GM12892 (cell line): ENCODE results near the gene PCIF1. TPM values are rescaled to one million over a fixed set of nuclear protein-coding genes. Genes with fewer than 3 reads are reported as not detected.
A peak's percentile ranks its signal among the peaks of the same experiment; 100 is the strongest.

Experiments used
- DNase-seq: peaks from one replicate; pipeline ENCODE4 v3.0.0; 2011; ENCODE audit not compliant: insufficient read length
- FAIRE-seq: peaks from 2 replicates; lab custom pipeline; 2011; peaks lifted over from hg19 to GRCh38; lab: Jason Lieb, UNC
- POLR2A ChIP-seq: IDR thresholded peaks from 2 replicates; pipeline ENCODE4 v1.6.1; 2011; ENCODE audit warnings: low read depth, low read length, control low read depth
- POLR2AphosphoS5 ChIP-seq: IDR thresholded peaks from 2 replicates; pipeline ENCODE4 v1.6.1; 2011; ENCODE audit warnings: low read depth, low read length, control low read depth
- TAF1 ChIP-seq: IDR thresholded peaks from 2 replicates; pipeline ENCODE4 v1.6.1; 2011; ENCODE audit warnings: low read depth, mild to moderate bottlenecking, control low read depth, low read length, borderline replicate concordance
- polyA plus RNA-seq: library from polyadenylated mRNA; unstranded; fragments of >200 nt; gene quantifications from one replicate; pipeline ENCODE4 v1.2.1, GENCODE V29; 2012; ENCODE audit warnings: missing spikeins, inconsistent platforms; ENCODE audit not compliant: missing spikeins

Gene PCIF1
- polyA plus RNA-seq = 18.1 TPM

DNA sequence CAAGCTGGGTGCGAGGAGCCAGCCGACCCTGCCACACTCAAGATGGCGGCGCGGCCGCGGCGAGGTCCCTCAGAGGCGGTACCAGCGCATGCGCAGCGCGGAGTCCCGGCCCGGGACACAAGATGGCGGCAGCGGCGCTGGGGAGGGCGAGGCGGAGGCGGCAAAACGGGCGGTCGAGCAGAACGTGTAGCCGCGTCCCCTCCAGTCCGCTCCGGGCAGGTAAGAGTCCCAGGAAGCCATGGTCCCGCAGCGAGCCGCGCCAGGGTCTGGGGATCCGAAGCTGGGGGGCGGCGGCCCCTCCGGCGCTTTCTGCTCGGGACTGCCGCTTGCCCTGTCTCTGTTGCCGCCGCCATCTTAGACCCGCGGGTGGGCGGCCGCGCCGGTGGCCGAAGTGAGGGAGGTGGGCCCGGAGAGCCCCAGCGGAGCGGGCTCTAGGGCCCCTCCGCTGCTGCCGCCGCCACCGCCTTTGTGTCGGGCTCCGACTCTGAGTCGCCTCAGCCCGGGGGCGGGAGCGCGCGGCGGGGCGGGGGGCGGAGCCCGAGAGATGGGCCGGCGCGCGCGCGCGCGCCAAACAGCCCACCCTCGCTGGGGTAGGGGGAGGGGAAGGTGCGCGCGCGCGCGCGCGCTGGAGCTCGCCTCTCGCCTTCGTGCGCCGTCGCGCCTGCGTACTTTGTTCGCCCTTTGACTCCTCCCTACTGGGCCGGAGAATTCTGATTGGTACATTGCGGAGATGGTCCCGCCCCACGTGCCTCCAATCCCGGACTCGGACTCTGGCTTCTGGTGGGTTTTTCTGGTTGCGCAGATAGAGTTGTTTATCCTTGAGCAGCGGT lies at the start of gene PCIF1:
Gene PCIF1, plus strand, starts transcription at position 98 of the 830 bp plus-strand sequence. CDS start 4,317 bp downstream, outside the sequence.
- DNase-seq (peak; percentile 98), FAIRE-seq (peak; percentile 85)
- TF ChIP-seq TAF1 (peak; percentile 98), POLR2AphosphoS5 (peak; percentile 87), POLR2A (peak; percentile 92)

DNA sequence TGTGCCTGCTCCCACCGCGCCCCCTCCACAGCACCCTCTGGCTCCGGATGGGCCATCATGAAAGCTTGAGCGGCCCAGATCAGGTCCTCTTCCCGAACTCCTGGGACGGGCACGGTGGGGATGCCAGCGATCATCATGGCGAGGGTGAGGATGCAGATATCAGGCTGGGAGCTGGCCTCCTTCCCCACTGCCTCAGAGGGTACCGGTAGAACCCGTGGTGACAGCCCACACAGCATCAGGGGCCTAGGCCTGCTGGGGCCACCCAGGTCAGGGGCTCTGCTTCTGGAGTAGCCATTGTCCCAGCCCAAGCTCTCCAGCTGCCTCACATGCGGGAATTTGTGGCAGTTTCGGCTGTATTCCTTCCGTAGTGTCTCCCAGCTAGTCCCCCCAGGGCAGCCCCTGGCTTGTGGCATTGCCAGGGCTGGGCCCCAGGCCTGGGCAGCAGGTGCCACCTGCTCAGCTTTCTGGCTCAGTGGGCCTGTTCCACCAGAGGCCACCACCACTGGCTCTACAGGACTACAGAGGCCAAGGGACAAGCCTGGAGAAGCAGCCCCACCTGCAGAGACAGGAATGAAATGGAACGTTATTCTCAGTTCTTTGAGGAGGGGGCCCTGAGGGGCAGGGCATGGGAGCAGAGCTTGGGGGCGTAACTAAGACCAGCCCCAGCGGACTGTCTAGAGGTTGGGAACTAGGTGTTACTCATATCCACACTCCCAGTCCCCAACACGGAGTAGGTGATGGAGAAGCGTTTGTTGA lies 47.7 kb upstream of the PCIF1 start:
- TF ChIP-seq POLR2A (no peak; the same call in 1 of the 2 replicates), POLR2AphosphoS5 (no peak), TAF1 (no peak)
- DNase-seq (no peak), FAIRE-seq (no peak)

GRCh38 chr20:45887346-45887715 lies 47.2 kb upstream of the PCIF1 start, which contains the start of gene SPATA25:
SPATA25 (minus strand) TSS chr20:45887622; CDS start chr20:45887590, 32 bp downstream.
- FAIRE-seq (no peak), DNase-seq (no peak)
- TF ChIP-seq POLR2AphosphoS5 = no peak
- no peak for TF ChIP-seq POLR2A
- TF ChIP-seq TAF1 = no peak

GRCh38 chr20:45888681-45889080 lies 45.8 kb upstream of the PCIF1 start:
- FAIRE-seq (no peak), DNase-seq (no peak)
- TF ChIP-seq TAF1 = no peak
- TF ChIP-seq POLR2A = no peak
- no peak for TF ChIP-seq POLR2AphosphoS5

DNA sequence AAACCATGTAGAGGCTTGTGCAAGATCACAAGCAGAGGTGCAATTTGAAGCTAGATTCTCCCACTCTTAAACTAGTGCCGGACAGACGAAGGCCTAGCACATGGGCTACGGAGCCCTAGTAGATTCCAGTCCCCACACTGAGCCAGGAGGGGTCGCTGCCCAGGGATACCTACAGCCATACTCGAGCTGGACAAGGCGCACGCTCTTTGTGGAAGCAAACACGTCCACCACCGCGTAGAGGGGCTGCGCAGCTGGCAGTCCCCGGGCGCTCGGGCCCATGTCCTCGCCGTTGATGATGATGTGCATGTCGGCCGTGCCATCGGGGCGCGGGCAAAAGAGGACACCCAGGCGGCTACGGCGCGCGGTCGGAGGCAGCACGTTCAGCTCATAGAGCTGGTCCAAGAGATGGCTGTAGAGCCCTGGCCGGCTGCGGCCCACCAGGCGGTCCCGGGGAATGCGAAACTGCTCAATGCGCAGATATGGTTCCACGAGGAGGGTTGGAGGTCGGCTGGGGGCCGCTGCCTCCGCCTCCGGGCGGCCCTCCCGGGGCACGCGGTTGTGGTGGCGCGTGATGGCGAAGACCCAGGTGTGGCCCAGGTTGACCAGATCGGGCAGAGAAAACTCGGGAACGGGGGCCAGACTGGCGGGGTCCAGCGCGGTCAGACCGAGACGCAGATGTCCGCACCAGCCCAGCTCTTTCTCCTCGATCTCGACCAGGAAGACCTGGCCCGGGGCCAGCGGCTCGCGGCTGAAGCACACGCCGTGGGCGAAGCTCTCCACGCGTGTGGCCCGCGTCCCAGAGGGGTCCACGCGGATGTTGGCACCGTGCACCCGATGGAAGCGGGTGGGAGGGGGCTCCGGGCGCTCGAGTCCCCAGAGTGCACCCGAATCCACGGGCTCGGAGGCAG lies 44.2 kb upstream of the PCIF1 start:
- no peak for FAIRE-seq
- TF ChIP-seq TAF1 (no peak), POLR2AphosphoS5 (no peak), POLR2A (no peak)
- DNase-seq = no peak

DNA sequence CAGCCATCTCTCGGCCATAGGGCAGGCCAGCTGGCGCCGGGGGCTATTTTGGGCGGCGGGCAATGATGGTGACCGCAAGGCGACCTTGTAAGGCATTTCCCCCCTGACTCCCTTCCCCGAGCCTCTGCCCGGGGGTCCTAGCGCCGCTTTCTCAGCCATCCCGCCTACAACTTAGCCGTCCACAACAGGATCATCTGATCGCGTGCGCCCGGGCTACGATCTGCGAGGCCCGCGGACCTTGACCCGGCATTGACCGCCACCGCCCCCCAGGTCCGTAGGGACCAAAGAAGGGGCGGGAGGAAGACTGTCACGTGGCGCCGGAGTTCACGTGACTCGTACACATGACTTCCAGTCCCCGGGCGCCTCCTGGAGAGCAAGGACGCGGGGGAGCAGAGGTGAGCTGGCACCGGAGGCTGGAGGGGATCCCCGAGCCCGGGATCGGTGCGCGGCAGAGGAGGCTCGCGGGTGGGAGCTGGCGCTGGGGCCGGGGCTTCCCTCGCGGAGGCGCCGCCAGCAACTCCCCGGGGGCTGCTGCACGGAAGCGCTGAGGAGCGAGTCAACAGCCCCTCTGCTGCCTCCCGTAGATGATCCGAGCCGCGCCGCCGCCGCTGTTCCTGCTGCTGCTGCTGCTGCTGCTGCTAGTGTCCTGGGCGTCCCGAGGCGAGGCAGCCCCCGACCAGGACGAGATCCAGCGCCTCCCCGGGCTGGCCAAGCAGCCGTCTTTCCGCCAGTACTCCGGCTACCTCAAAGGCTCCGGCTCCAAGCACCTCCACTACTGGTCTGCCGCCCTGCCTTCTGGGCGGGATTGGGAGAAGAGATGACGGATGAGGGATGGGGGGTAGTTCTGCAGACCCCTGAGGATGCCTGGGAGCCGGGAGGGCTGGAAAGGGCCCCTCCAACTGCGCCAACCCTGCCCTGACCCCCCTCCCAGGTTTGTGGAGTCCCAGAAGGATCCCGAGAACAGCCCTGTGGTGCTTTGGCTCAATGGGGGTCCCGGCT lies 43.2 kb upstream of the PCIF1 start, which contains the start of the genes CTSA and NEURL2:
Gene CTSA, plus strand, starts transcription at position 351 of the 999 bp plus-strand sequence. Its CDS starts 234 bp downstream, at position 585.
Gene NEURL2, minus strand, starts transcription at position 224 of the 999 bp plus-strand sequence. Its CDS starts 217 bp downstream, at position 7.
- DNase-seq = peak; percentile 100
- TF ChIP-seq TAF1 = peak; percentile 73; the same call in 1 of the 2 replicates
- no peak for TF ChIP-seq POLR2AphosphoS5
- TF ChIP-seq POLR2A = peak; percentile 68
- peak; percentile 88 for FAIRE-seq

DNA sequence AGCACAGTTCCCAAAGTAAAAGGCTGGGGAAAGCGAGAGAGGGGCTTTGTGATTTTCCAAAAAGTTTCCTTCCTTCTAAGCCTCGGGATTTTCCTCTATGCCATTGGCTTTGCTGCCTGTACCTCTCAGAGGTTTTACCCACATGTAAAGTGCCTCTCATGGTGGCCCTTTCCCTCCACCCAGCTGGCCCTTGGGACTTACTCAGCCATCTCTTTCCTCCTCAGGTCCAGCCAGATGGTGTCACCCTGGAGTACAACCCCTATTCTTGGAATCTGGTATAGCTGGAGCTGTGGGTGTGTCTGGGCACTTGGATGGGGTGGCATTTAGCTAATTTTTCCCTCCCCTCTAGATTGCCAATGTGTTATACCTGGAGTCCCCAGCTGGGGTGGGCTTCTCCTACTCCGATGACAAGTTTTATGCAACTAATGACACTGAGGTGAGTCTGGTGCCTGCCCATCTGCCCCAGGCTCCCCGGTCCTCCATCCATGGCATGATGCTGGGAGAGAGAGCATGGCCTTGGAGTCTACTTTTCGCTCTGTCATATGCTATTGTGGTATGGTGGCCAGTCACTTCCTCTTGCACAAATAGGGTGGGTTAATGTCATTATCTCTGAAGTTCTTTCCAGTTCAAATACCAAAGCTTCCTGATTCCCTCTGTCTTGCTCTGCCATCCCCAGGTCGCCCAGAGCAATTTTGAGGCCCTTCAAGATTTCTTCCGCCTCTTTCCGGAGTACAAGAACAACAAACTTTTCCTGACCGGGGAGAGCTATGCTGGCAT lies 42.2 kb upstream of the PCIF1 start:
- no peak for TF ChIP-seq POLR2A
- no peak for TF ChIP-seq TAF1
- no peak for TF ChIP-seq POLR2AphosphoS5
- FAIRE-seq (no peak), DNase-seq (no peak)

GRCh38 chr20:45892828-45893500 lies 41.5 kb upstream of the PCIF1 start:
- FAIRE-seq (no peak), DNase-seq (no peak)
- TF ChIP-seq POLR2A (no peak), TAF1 (no peak), POLR2AphosphoS5 (no peak)

DNA sequence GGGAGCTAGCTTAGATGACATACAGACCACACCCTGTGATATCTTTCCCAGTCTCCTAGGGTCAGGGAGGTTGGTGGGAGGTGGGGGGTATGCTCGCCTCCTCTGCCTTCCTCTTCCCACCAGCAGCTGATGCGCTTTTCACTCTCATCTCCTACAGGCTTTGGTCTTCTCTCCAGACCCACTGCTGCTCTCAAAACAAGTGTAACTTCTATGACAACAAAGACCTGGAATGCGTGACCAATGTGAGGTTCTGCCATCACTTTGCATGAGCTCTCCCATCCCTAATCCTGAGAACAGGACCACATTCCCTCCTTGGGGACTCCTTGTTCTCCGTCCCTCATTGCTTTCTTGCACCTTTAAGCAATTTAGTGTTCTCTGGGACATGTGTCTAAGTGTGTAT lies 40.7 kb upstream of the PCIF1 start:
- DNase-seq = no peak
- FAIRE-seq = no peak
- no peak for TF ChIP-seq POLR2A
- TF ChIP-seq POLR2AphosphoS5 = no peak
- TF ChIP-seq TAF1 = no peak
